Sigmoid colon (tissue), 4 donors: ENCODE measurements around the gene CTSF.

Experiments
- EP300 ChIP-seq, 4 donors: sonication (generic); formaldehyde crosslinking; IDR thresholded peaks; one replicate each; pipeline ENCODE4 v1.6.1; 2017; ENCODE audit warnings: antibody characterized with exemption in 4 of 4
- POLR2A ChIP-seq, 2 donors: fragments of 450-650 bp; IDR thresholded peaks; one replicate each; pipeline ENCODE4 v1.6.1; 2016; ENCODE audit warnings: antibody characterized with exemption in 2 of 2, mild to moderate bottlenecking in 2 of 2, moderate library complexity in 2 of 2
- TF ChIP-seq, protein P1 (sequence below), 4 experiments: fragments of 450-650 bp in 3 of 4; fragments of 200-600 bp in 1 of 4; IDR thresholded peaks; one replicate each; pipeline ENCODE4 v1.5.1; 2016 to 2019; ENCODE audit warnings: antibody characterized with exemption in 4 of 4, mild to moderate bottlenecking in 3 of 4, moderate library complexity in 2 of 4

DNA sequence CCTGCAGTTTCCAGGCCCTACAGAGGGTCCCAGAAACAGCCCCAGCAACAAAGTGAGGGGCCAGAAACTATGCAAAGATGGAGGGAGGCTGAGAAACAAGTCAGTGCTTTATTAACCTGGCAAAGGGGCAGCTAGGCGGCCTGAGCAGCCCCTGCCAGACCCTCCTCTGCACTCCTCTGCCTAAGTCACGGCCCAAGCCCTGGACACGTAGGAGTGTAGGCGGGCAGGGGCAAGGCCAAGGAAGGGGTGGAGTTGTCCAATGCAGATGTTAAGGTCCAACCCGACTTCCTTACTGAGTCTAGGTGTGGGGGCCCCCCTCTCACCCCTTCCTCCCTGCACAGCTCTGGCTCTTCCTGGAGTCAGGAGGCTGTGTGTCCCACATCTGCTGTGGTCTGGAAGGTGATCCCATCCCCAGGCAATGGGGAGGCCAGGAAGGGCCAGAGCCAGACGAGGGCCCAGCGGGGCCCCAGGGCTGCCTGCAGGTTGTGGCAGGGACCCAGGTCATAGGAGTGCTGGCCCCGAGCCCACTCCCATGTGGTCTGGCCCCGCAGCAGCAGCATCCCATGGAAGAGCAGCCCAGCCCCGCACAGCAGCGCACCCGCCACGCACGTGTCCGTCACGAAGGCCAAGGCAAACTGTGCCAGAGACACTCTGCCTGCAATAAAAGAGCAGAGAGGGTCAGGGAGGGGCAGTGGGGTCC is 29.1 kb downstream of the CTSF start:
- TF ChIP-seq, protein P1, sequence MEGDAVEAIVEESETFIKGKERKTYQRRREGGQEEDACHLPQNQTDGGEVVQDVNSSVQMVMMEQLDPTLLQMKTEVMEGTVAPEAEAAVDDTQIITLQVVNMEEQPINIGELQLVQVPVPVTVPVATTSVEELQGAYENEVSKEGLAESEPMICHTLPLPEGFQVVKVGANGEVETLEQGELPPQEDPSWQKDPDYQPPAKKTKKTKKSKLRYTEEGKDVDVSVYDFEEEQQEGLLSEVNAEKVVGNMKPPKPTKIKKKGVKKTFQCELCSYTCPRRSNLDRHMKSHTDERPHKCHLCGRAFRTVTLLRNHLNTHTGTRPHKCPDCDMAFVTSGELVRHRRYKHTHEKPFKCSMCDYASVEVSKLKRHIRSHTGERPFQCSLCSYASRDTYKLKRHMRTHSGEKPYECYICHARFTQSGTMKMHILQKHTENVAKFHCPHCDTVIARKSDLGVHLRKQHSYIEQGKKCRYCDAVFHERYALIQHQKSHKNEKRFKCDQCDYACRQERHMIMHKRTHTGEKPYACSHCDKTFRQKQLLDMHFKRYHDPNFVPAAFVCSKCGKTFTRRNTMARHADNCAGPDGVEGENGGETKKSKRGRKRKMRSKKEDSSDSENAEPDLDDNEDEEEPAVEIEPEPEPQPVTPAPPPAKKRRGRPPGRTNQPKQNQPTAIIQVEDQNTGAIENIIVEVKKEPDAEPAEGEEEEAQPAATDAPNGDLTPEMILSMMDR (IDR thresholded peaks at IDR 0.05): no peak
- TF ChIP-seq POLR2A (IDR thresholded peaks at IDR 0.05) (no peak), EP300 (IDR thresholded peaks at IDR 0.05) (no peak)
